ENCODE results near the gene MEAF6.

MEAF6 gene

GRCh38 chr1:37484325-37485051 is 30.1 kb downstream of the MEAF6 start:
- DNase-seq (ENCODE audit: low read depth): no peak

- no peak for DNase-seq (ENCODE audit: low read depth)
Observed at GRCh38 chr1:37483785-37484184, 30.8 kb downstream of the MEAF6 start.

- DNase-seq (ENCODE audit: low read depth): no peak
Observed at GRCh38 chr1:37482796-37483744, 31.5 kb downstream of the MEAF6 start.

- no peak for DNase-seq (ENCODE audit: low read depth)
Observed at GRCh38 chr1:37482004-37482785, 32.4 kb downstream of the MEAF6 start.

GRCh38 chr1:37481289-37482003 is 33.1 kb downstream of the MEAF6 start:
- DNase-seq (ENCODE audit: low read depth): no peak

GRCh38 chr1:37480581-37481288 is 33.8 kb downstream of the MEAF6 start:
- no peak for DNase-seq (ENCODE audit: low read depth)

- DNase-seq (ENCODE audit: low read depth): no peak
Observed at GRCh38 chr1:37480125-37480466, 34.5 kb downstream of the MEAF6 start.

GRCh38 chr1:37479255-37480124 is 35.1 kb downstream of the MEAF6 start:
- no peak for DNase-seq (ENCODE audit: low read depth)

- no peak for DNase-seq (ENCODE audit: low read depth)
Observed at GRCh38 chr1:37478890-37479254, 35.7 kb downstream of the MEAF6 start.

- no peak for DNase-seq (ENCODE audit: low read depth)
Observed at GRCh38 chr1:37478451-37478881, 36.1 kb downstream of the MEAF6 start.

- no peak for DNase-seq (ENCODE audit: low read depth)
Observed at GRCh38 chr1:37477946-37478345, 36.6 kb downstream of the MEAF6 start.

GRCh38 chr1:37477198-37477931 is 37.2 kb downstream of the MEAF6 start:
- DNase-seq (ENCODE audit: low read depth): no peak

GRCh38 chr1:37476460-37477197 is 37.9 kb downstream of the MEAF6 start:
- no peak for DNase-seq (ENCODE audit: low read depth)

GRCh38 chr1:37476087-37476452 is 38.5 kb downstream of the MEAF6 start:
- no peak for DNase-seq (ENCODE audit: low read depth)

- no peak for DNase-seq (ENCODE audit: low read depth)
Observed at GRCh38 chr1:37475380-37476086, 39.0 kb downstream of the MEAF6 start.

- no peak for DNase-seq (ENCODE audit: low read depth)
Observed at GRCh38 chr1:37474697-37475379, 39.7 kb downstream of the MEAF6 start.

GRCh38 chr1:37474046-37474696 is 40.4 kb downstream of the MEAF6 start, which contains the start of gene ZC3H12A:
Gene ZC3H12A (plus strand): TSS chr1:37474580. CDS start chr1:37475497, 917 bp downstream.
- DNase-seq (ENCODE audit: low read depth): peak; percentile 93
